Endometrial microvascular endothelial cells (primary cell): ENCODE results near the gene SP6. TPM values are rescaled to one million over a fixed set of nuclear protein-coding genes. Genes with fewer than 3 reads are reported as not detected.

ENCODE experiments used
- in situ Hi-C: cut with HindIII; loops from 2 replicates; pipeline ENCODE4 v1.10.0; 2017; ENCODE audit warnings: low sequenced_read_pairs, low pct_unique_long_range_greater_than_20kb; ENCODE audit errors: inconsistent ontology term
- total RNA-seq: library from RNA; depleted of rRNA; stranded (reverse); fragments of >200 nt; gene quantifications from one replicate; pipeline ENCODE4 v1.2.3, GENCODE V29; 2015; ENCODE audit errors: inconsistent ontology term

SP6 gene
- total RNA-seq: 0.56 TPM

GRCh38 chr17:47850692-47851573 is at the start of gene SP6:
Gene SP6, minus strand, starts transcription at chr17:47851163. Its CDS starts 2,734 bp downstream, at chr17:47848429.
- in situ Hi-C loops: no loop called here

- in situ Hi-C loops: no loop called here
Measured at GRCh38 chr17:47899643-47900042, 48.7 kb upstream of the SP6 start.

- in situ Hi-C loops: no loop called here
Measured at GRCh38 chr17:47898241-47898640, 47.3 kb upstream of the SP6 start.

- in situ Hi-C loops: no loop called here
Measured at GRCh38 chr17:47897561-47897960, 46.6 kb upstream of the SP6 start.

GRCh38 chr17:47896672-47897490 is 45.9 kb upstream of the SP6 start:
- in situ Hi-C loops: no loop called here

- in situ Hi-C loops: no loop called here
Measured at GRCh38 chr17:47895856-47896671, 45.1 kb upstream of the SP6 start, which contains the start of gene SP2. Gene SP2, plus strand, starts transcription at chr17:47896236. Its CDS starts 51 bp downstream, at chr17:47896287.

- in situ Hi-C loops: no loop called here
Measured at GRCh38 chr17:47895347-47895855, 44.4 kb upstream of the SP6 start.

GRCh38 chr17:47894498-47895346 is 43.8 kb upstream of the SP6 start:
- in situ Hi-C loops: no loop called here

- in situ Hi-C loops: no loop called here
Measured at GRCh38 chr17:47891545-47892088, 40.7 kb upstream of the SP6 start.

GRCh38 chr17:47889734-47890529 is 39.0 kb upstream of the SP6 start:
- in situ Hi-C loops: no loop called here

GRCh38 chr17:47888293-47888692 is 37.3 kb upstream of the SP6 start:
- in situ Hi-C loops: no loop called here

- in situ Hi-C loops: no loop called here
Measured at GRCh38 chr17:47884905-47885730, 34.2 kb upstream of the SP6 start.

- in situ Hi-C loops: no loop called here
Measured at GRCh38 chr17:47884427-47884740, 33.4 kb upstream of the SP6 start.

- in situ Hi-C loops: no loop called here
Measured at GRCh38 chr17:47883589-47884426, 32.8 kb upstream of the SP6 start.
